A673 (cell line): ENCODE results near the gene KXD1. TPM values are rescaled to one million over a fixed set of nuclear protein-coding genes. Genes with fewer than 3 reads are reported as not detected.
"Not testable (repeated sequence)": the region's sequence is repeated elsewhere in the genome, so short reads cannot be mapped to it uniquely, and the experiment has no call there.

Experiments
- BruUV-seq: library from RNA; stranded (reverse); fragments of 400-500 nt; replicated peaks from 2 replicates; lab custom pipeline; 2021; lab: Mats Ljungman, UMichigan
- CTCF ChIA-PET: fragments of 300-600 bp; sonication (Branson Sonifier 250); formaldehyde crosslinking; loops from one replicate; lab custom pipeline; 2022; ENCODE audit warnings: antibody characterized with exemption; lab: Charles Lee
- POLR2A ChIA-PET: fragments of 300-600 bp; sonication (Branson Sonifier 250); formaldehyde crosslinking; loops from one replicate; lab custom pipeline; 2022; ENCODE audit warnings: antibody characterized with exemption; ENCODE audit not compliant: low non-redundant PET; lab: Charles Lee
- DNase-seq: peaks from one replicate; pipeline ENCODE4 v3.0.0-alpha.2; 2015; ENCODE audit warnings: low spot score
- H3K27ac ChIP-seq: fragments of 200-600 bp; sonication (generic); 2 replicates; pipeline ENCODE4 v1.5.1; 2016; ENCODE audit warnings: mixed run types, low read depth, mild to moderate bottlenecking, mixed read lengths, antibody characterized with exemption, low read length; ENCODE audit not compliant: poor library complexity, severe bottlenecking
- H3K27me3 ChIP-seq: fragments of 200-600 bp; sonication (generic); replicated peaks from 2 replicates; pipeline ENCODE4 v1.6.1; 2017; ENCODE audit warnings: mixed run types, low read depth, mild to moderate bottlenecking, mixed read lengths, antibody characterized with exemption, low read length; ENCODE audit not compliant: insufficient read depth, poor library complexity
- H3K36me3 ChIP-seq: fragments of 200-600 bp; sonication (generic); 2 replicates; pipeline ENCODE4 v1.6.1; 2016; ENCODE audit warnings: mixed run types, mild to moderate bottlenecking, mixed read lengths, antibody characterized with exemption, low read length; ENCODE audit not compliant: insufficient read depth, poor library complexity, severe bottlenecking
- H3K4me1 ChIP-seq: fragments of 200-600 bp; sonication (generic); 2 replicates; pipeline ENCODE4 v1.6.1; 2017; ENCODE audit warnings: mixed run types, mild to moderate bottlenecking, mixed read lengths, antibody characterized with exemption, low read length; ENCODE audit not compliant: insufficient read depth, poor library complexity, severe bottlenecking
- H3K4me3 ChIP-seq: fragments of 200-600 bp; sonication (generic); 2 replicates; pipeline ENCODE4 v1.5.1; 2016; ENCODE audit warnings: low read depth, mixed run types, mild to moderate bottlenecking, mixed read lengths, low read length; ENCODE audit not compliant: poor library complexity, severe bottlenecking
- H3K9me3 ChIP-seq: fragments of 200-600 bp; sonication (generic); 2 replicates; pipeline ENCODE4 v1.6.1; 2016; ENCODE audit warnings: mixed run types, low read depth, mild to moderate bottlenecking, mixed read lengths, antibody characterized with exemption, low read length; ENCODE audit not compliant: poor library complexity, severe bottlenecking
- EZH2 ChIP-seq: fragments of 200-600 bp; sonication (generic); IDR thresholded peaks from 2 replicates; pipeline ENCODE4 v1.6.1; 2017; ENCODE audit warnings: borderline replicate concordance, low read depth, mild to moderate bottlenecking, mixed read lengths, antibody characterized with exemption, low read length; ENCODE audit not compliant: poor library complexity, severe bottlenecking
- intact Hi-C: fragments of 100-400 bp; cut with micrococcal nuclease; formaldehyde crosslinking; loops from one replicate; pipeline ENCODE4 v1.10.0; 2022; ENCODE audit not compliant: unreplicated experiment
- total RNA-seq: library from RNA; stranded (reverse); gene quantifications from 2 replicates; pipeline ENCODE4 v1.2.3, GENCODE V29; 2021
- TF ChIP-seq, protein P1 (sequence below): fragments of 300-800, 200-600 bp; sonication (generic); conservative IDR thresholded peaks from 2 replicates; pipeline ENCODE4 v1.5.1; 2017; ENCODE audit warnings: low read depth, mild to moderate bottlenecking, antibody characterized with exemption, low read length, moderate library complexity, mixed read lengths

KXD1 gene
- total RNA-seq, 1 experiment from 2014 or later: 111 TPM

DNA sequence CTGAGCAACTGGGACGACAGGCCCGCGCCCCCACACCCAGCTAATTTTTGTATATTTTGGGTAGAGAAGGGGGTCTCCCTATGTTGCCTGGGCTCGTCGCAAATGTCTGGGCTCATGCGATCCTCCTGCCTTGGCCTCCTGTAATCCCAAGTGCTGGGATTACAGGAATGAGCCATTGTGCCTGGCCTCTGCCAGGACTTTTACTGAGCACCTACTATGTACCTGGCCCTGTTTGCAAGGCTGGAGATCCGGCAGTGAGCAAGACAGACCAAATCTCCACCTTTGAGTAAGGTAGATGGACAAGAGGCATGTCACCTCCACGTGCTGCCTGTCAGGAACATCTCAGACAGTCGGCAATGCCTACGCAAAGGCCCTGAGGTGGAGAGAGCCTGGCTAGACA, 21.2 kb upstream of the KXD1 start:
- peaks cover 66% of the 10 kb centered on the region for H3K36me3 ChIP-seq
- intact Hi-C loops: no loop called here
- POLR2A ChIA-PET: no interaction called here
- no peaks in the 10 kb centered on the region for H3K9me3 ChIP-seq
- CTCF ChIA-PET: no interaction called here
- no peak overlapping the region for H3K27ac ChIP-seq
- no TSS peak for BruUV-seq
- no peaks in the 10 kb centered on the region for H3K4me1 ChIP-seq
- TF ChIP-seq EZH2: no peak
- TF ChIP-seq, protein P1, sequence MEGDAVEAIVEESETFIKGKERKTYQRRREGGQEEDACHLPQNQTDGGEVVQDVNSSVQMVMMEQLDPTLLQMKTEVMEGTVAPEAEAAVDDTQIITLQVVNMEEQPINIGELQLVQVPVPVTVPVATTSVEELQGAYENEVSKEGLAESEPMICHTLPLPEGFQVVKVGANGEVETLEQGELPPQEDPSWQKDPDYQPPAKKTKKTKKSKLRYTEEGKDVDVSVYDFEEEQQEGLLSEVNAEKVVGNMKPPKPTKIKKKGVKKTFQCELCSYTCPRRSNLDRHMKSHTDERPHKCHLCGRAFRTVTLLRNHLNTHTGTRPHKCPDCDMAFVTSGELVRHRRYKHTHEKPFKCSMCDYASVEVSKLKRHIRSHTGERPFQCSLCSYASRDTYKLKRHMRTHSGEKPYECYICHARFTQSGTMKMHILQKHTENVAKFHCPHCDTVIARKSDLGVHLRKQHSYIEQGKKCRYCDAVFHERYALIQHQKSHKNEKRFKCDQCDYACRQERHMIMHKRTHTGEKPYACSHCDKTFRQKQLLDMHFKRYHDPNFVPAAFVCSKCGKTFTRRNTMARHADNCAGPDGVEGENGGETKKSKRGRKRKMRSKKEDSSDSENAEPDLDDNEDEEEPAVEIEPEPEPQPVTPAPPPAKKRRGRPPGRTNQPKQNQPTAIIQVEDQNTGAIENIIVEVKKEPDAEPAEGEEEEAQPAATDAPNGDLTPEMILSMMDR: no peak
- no peak for DNase-seq
- H3K4me3 ChIP-seq: no peak overlapping the region
- no peaks in the 10 kb centered on the region for H3K27me3 ChIP-seq

DNA sequence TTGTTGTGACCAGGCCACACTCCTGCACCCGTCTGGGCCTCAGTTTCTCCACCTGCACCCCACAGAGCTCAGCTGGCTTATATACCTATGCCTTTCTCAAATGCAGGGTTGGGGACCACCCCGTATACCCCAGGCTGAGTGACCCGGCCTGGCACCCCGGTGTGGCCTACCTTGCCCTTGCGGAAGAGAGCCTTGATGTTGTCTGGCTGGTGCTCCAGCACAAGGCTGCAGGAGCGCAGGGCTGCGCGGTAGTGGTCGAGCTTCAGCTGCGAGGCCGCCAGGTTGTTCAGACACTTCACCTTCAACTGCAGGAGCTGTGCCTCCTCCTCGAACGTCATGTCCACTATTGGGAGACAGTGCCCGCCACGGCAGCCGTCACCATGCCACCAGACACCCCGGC, 20.2 kb upstream of the KXD1 start:
- DNase-seq: no peak
- intact Hi-C loops: no loop called here
- ChIA-PET POLR2A (no interaction called here), CTCF (no interaction called here)
- Histone ChIP-seq H3K27me3 (no peaks in the 10 kb centered on the region), H3K36me3 (peaks cover 64% of the 10 kb centered on the region), H3K9me3 (no peaks in the 10 kb centered on the region), H3K4me3 (no peak overlapping the region), H3K4me1 (peaks cover 4% of the 10 kb centered on the region), H3K27ac (no peak overlapping the region)
- no peak for TF ChIP-seq EZH2
- no TSS peak for BruUV-seq

DNA sequence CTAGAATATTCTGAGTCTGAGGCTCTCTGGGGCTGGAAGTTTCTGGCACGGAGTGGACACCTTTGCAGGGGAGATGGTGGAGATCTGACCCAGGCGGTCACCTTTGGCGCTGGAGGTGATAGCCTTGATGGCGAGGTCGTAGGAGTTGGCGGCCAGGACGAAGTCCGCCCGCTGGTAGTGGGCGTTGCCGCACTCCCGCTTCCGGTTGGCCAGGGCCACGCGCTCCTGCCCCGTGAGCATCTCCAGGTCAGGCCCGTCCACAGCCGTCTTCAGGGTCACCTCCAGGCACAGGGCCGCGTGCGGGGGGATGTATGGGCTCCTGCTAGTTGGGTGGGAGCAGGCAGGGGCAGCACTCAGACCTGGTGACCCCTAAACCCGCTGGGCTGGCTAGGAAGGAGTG, 19.6 kb upstream of the KXD1 start:
- no peak for DNase-seq
- ChIA-PET CTCF (no interaction called here), POLR2A (interaction anchor here (0.7 kb wide), 1 partner anchor 137 kb away, joined by 23 read pairs; no protein-coding TSS in a partner anchor)
- no peaks in the 10 kb centered on the region for H3K9me3 ChIP-seq
- no peaks in the 10 kb centered on the region for H3K27me3 ChIP-seq
- no peak overlapping the region for H3K4me3 ChIP-seq
- intact Hi-C loops: no loop called here
- no peak overlapping the region for H3K27ac ChIP-seq
- BruUV-seq: no TSS peak
- peaks cover 5% of the 10 kb centered on the region for H3K4me1 ChIP-seq
- TF ChIP-seq, protein P1: no peak
- TF ChIP-seq EZH2: no peak
- peaks cover 57% of the 10 kb centered on the region for H3K36me3 ChIP-seq

DNA sequence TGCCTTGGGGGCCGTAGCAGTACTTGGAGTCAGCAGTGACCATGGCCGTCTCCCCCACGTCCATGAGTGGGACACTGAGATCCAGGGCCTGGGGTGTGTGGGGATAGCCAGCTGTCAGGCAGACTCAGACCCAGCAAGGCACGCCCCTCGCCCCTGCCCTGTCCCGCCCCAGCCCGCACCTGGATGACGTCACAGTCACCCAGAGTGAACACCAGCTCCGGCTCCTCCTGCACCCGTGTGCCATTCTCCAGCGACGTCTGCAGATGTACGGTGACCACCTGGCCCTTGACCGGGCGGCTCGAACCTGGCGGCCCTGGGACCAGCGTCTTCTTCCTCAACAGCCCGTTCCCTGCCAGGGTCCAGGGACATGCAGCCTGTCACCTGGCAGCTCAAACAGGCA, 18.3 kb upstream of the KXD1 start:
- DNase-seq: no peak
- CTCF ChIA-PET: interaction anchor here (0.6 kb wide), 1 partner anchor 15 kb away, joined by 3 read pairs; no protein-coding TSS in a partner anchor
- intact Hi-C loops: no loop called here
- Histone ChIP-seq H3K27ac (no peak overlapping the region), H3K4me3 (no peak overlapping the region), H3K4me1 (peaks cover 10% of the 10 kb centered on the region), H3K9me3 (no peaks in the 10 kb centered on the region), H3K27me3 (no peaks in the 10 kb centered on the region), H3K36me3 (peaks cover 56% of the 10 kb centered on the region)
- TF ChIP-seq, protein P1: no peak
- no peak for TF ChIP-seq EZH2
- BruUV-seq: no TSS peak
- POLR2A ChIA-PET: no interaction called here

DNA sequence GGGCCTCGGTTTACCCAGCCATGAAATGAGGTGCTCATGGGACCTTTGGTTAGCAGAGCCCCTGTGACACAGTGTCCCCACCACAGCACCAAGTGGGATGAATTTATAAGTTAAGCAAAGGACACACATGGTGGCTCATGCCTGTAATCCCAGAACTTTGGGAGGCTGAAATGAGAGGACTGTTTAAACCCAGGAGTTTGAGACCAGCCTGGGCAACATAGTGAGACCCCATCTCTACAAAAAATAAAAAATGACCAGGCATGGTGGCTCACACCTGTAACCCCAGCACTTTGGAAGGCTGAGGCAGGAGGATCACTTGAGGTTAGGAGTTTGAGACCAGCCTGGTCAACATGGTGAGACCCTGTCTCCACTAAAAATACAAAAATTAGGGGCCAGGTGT, 17.5 kb upstream of the KXD1 start:
- BruUV-seq, H3K27me3 ChIP-seq, DNase-seq, POLR2A ChIA-PET, H3K4me3 ChIP-seq, H3K9me3 ChIP-seq, H3K4me1 ChIP-seq, H3K27ac ChIP-seq, CTCF ChIA-PET, intact Hi-C loops: not testable (repeated sequence)
- peaks cover 56% of the 10 kb centered on the region for H3K36me3 ChIP-seq
